K562 (cell line): ENCODE results near the gene POPDC2. TPM values are rescaled to one million over a fixed set of nuclear protein-coding genes. Genes with fewer than 3 reads are reported as not detected.

Experiments used
- ATAC-seq: fragments of 200-7000 bp; cut with Tn5 transposase; 3 replicates; pipeline ENCODE4 v1.9.1; 2020; ENCODE audit warnings: moderate library complexity
- BruUV-seq: library from RNA; stranded (reverse); fragments of 400-500 nt; replicated peaks from 2 replicates; lab custom pipeline; 2021; lab: Mats Ljungman, UMichigan
- CTCF ChIA-PET: fragments of 300-600 bp; formaldehyde crosslinking; extraction: SDS; loops from one replicate; lab custom pipeline; 2021; ENCODE audit warnings: low intra/inter-chr PET ratio; lab: Yijun Ruan, JAX
- POLR2A ChIA-PET: fragments of 300-600, 350-650 bp; sonication (Branson Sonifier 250); formaldehyde crosslinking; extraction: SDS; loops from one replicate; lab custom pipeline; 2021; ENCODE audit warnings: antibody characterized with exemption, inconsistent platforms; lab: Yijun Ruan, JAX
- DNase-seq, 4 experiments: peaks; one replicate each; pipeline versions ENCODE4 v3.0.0 to v3.0.0-alpha.2; 2011 to 2018; ENCODE audit warnings: low spot score in 3 of 4, mixed read lengths in 3 of 4; ENCODE audit errors: extremely low read depth in 1 of 4
- FAIRE-seq: peaks from 2 replicates; lab custom pipeline; 2011; peaks lifted over from hg19 to GRCh38; lab: Jason Lieb, UNC
- H2AFZ ChIP-seq: 2 replicates; pipeline ENCODE4 v1.6.0; 2011; ENCODE audit warnings: low read depth, low read length, control low read depth, inconsistent platforms
- H3K27ac ChIP-seq: fragments of 200-600 bp; 3 replicates; pipeline ENCODE4 v1.8.0; 2011; ENCODE audit warnings: low read depth, mild to moderate bottlenecking, control low read depth, inconsistent platforms, low read length, moderate library complexity, mixed read lengths; ENCODE audit errors: extremely low read depth
- H3K27me3 ChIP-seq, 2 experiments: fragments of 300-600 bp in 1 of 2; 2 replicates in 1 of 2; 3 replicates in 1 of 2; pipeline versions ENCODE4 v1.6.0 to v1.8.0; 2011; ENCODE audit warnings: inconsistent platforms in 2 of 2, low read length in 2 of 2, mild to moderate bottlenecking in 1 of 2, mixed read lengths in 1 of 2, moderate library complexity in 1 of 2; ENCODE audit not compliant: control insufficient read depth in 2 of 2, insufficient read depth in 2 of 2
- H3K36me3 ChIP-seq: fragments of 300-600 bp; 3 replicates; pipeline ENCODE4 v1.8.0; 2011; ENCODE audit warnings: mild to moderate bottlenecking, low read length, inconsistent platforms; ENCODE audit not compliant: control insufficient read depth, insufficient read depth
- H3K4me1 ChIP-seq, 2 experiments: fragments of 200-600 bp in 1 of 2; replicated peaks in 1 of 2; 2 replicates in 1 of 2; 3 replicates in 1 of 2; pipeline versions ENCODE4 v1.5.1 to v1.8.0; 2011; ENCODE audit warnings: inconsistent platforms in 2 of 2, low read length in 2 of 2, mild to moderate bottlenecking in 1 of 2, mixed read lengths in 1 of 2, moderate library complexity in 1 of 2; ENCODE audit not compliant: control insufficient read depth in 2 of 2, insufficient read depth in 2 of 2
- H3K4me2 ChIP-seq: 2 replicates; pipeline ENCODE4 v1.6.1; 2011; ENCODE audit warnings: low read length, control low read depth, inconsistent platforms, mixed read lengths; ENCODE audit not compliant: insufficient read depth
- H3K4me3 ChIP-seq: fragments of 200-600 bp; sonication (generic), shearing (Covaris generic); 2 replicates; pipeline ENCODE4 v1.5.1; 2016; ENCODE audit warnings: control low read depth, inconsistent platforms
- H3K79me2 ChIP-seq: fragments of 200-600 bp; 3 replicates; pipeline ENCODE4 v1.8.0; 2011; ENCODE audit warnings: low read length, inconsistent platforms; ENCODE audit not compliant: control insufficient read depth, insufficient read depth
- H3K9ac ChIP-seq, 2 experiments: 2 replicates each; pipeline versions ENCODE4 v1.6.0 to v1.6.1; 2011; ENCODE audit warnings: low read depth in 2 of 2, low read length in 2 of 2, control low read depth in 1 of 2, inconsistent platforms in 1 of 2, mild to moderate bottlenecking in 1 of 2, mixed read lengths in 1 of 2; ENCODE audit not compliant: insufficient read depth in 1 of 2
- H3K9me1 ChIP-seq: one replicate; pipeline ENCODE4 v1.6.0; 2011; ENCODE audit warnings: inconsistent platforms, mild to moderate bottlenecking, low read length, moderate library complexity; ENCODE audit not compliant: control insufficient read depth, insufficient read depth
- H3K9me3 ChIP-seq: replicated peaks from 2 replicates; pipeline ENCODE4 v1.5.1; 2011; ENCODE audit warnings: low read depth, low read length, inconsistent platforms; ENCODE audit not compliant: control insufficient read depth, insufficient read depth
- H4K20me1 ChIP-seq: replicated peaks from 2 replicates; pipeline ENCODE4 v1.6.1; 2011; ENCODE audit warnings: low read length, inconsistent platforms, mixed read lengths; ENCODE audit not compliant: control insufficient read depth, insufficient read depth
- CBFA2T2 ChIP-seq: fragments of 450-650 bp; conservative IDR thresholded peaks from 2 replicates; pipeline ENCODE4 v1.6.1; 2017; ENCODE audit warnings: mild to moderate bottlenecking
- CXXC5 ChIP-seq: fragments of 250-450 bp; sonication (Bioruptor Pico); IDR thresholded peaks from 2 replicates; pipeline ENCODE4 v1.8.0; 2022; ENCODE audit warnings: inconsistent platforms, mild to moderate bottlenecking, moderate library complexity
- DNMT1 ChIP-seq: fragments of 450-650 bp; IDR thresholded peaks from 2 replicates; pipeline ENCODE4 v1.6.1; 2016; ENCODE audit warnings: antibody characterized with exemption, mild to moderate bottlenecking
- ELF4 ChIP-seq: fragments of 450-650 bp; formaldehyde crosslinking; IDR thresholded peaks from 2 replicates; pipeline ENCODE4 v1.4.0; 2022; ENCODE audit warnings: missing genetic modification characterization
- GABPB1 ChIP-seq: sonication (generic); formaldehyde crosslinking; IDR thresholded peaks from 2 replicates; pipeline ENCODE4 v1.8.0; 2022; ENCODE audit warnings: mild to moderate bottlenecking, missing genetic modification reagents
- HDGF ChIP-seq: fragments of 450-650 bp; IDR thresholded peaks from 2 replicates; pipeline ENCODE4 v1.6.1; 2016
- IRF2 ChIP-seq: sonication (generic); formaldehyde crosslinking; IDR thresholded peaks from 2 replicates; pipeline ENCODE4 v1.8.1; 2022; ENCODE audit warnings: mild to moderate bottlenecking, missing genetic modification reagents
- POLR2A ChIP-seq: fragments of 450-650 bp; conservative IDR thresholded peaks from 2 replicates; pipeline ENCODE4 v1.6.1; 2016
- SNIP1 ChIP-seq: fragments of 450-650 bp; IDR thresholded peaks from 2 replicates; pipeline ENCODE4 v1.7.1; 2017; ENCODE audit warnings: low read depth, mild to moderate bottlenecking
- SP2 ChIP-seq: IDR thresholded peaks from 2 replicates; pipeline ENCODE4 v1.6.1; 2011; ENCODE audit warnings: mild to moderate bottlenecking, low read depth, low read length, moderate library complexity; ENCODE audit not compliant: poor library complexity, severe bottlenecking; ENCODE audit errors: extremely low read depth
- TAF1 ChIP-seq: IDR thresholded peaks from 2 replicates; pipeline ENCODE4 v1.6.1; 2011; ENCODE audit warnings: mild to moderate bottlenecking, low read length, moderate library complexity; ENCODE audit not compliant: insufficient read depth, control insufficient read depth, severe bottlenecking; ENCODE audit errors: extremely low read depth
- ZNF253 ChIP-seq: fragments of 250-450 bp; sonication (Bioruptor Pico); conservative IDR thresholded peaks from 2 replicates; pipeline ENCODE4 v1.6.1; 2021; ENCODE audit warnings: mild to moderate bottlenecking
- ZNF695 ChIP-seq: fragments of 450-650 bp; formaldehyde crosslinking; IDR thresholded peaks from 2 replicates; pipeline ENCODE4 v1.4.0; 2020; ENCODE audit warnings: mild to moderate bottlenecking, moderate library complexity
- WGBS: fragments of 100-300 bp; shearing (Covaris generic); methylation state at CpG from one replicate; pipeline ENCODE4 v1.1.6; 2016; ENCODE audit warnings: low coverage, mixed read lengths; ENCODE audit not compliant: insufficient coverage; ENCODE audit errors: missing lambda C conversion rate; 5-methylcytosine and 5-hydroxymethylcytosine counted together
- in situ Hi-C: fragments of 300-500 bp; cut with MboI; formaldehyde crosslinking; loops from 4 replicates; pipeline ENCODE4 v1.15.0; 2018; ENCODE audit warnings: inconsistent platforms, mixed read lengths
- intact Hi-C: fragments of 100-400 bp; cut with micrococcal nuclease; formaldehyde crosslinking; loops from 2 replicates; pipeline ENCODE4 v1.14.2; 2022
- polyA plus RNA-seq, 8 experiments: library from polyadenylated mRNA; depleted of rRNA in 4 of 8; stranded (reverse) in 5 of 8; unstranded in 3 of 8; fragments of >200 nt; fragmentation: Nextera tagmentation in 2 of 8; fragmentation: Illumina TruSeq in 1 of 8; extraction: Ambion mirVana in 2 of 8; extraction: Trizol in 1 of 8; gene quantifications; 2 replicates each; pipeline versions ENCODE4 v1.2.1 to v1.2.3, GENCODE V29; 2011 to 2014; ENCODE audit warnings: inconsistent platforms in 1 of 8, missing spikeins in 1 of 8
- total RNA-seq, 7 experiments: library from RNA; depleted of rRNA in 6 of 7; stranded (reverse); fragments of >200 nt in 6 of 7; fragmentation: Illumina TruSeq in 2 of 7; extraction: Trizol in 2 of 7; gene quantifications; 2 replicates each; pipeline versions ENCODE4 v1.2.1 to v1.2.3, GENCODE V29; 2011 to 2021; ENCODE audit warnings: low replicate concordance in 1 of 7
- TF ChIP-seq, protein P1 (sequence below), 2 experiments: IDR thresholded peaks; 2 replicates each; pipeline ENCODE4 v1.6.1; 2012; ENCODE audit warnings: improper control_type of control experiment in 2 of 2, low read depth in 2 of 2, low read length in 2 of 2, borderline replicate concordance in 1 of 2
- TF ChIP-seq, protein P2 (sequence below): fragments of 450-650 bp; IDR thresholded peaks from 2 replicates; pipeline ENCODE4 v1.6.1; 2017; ENCODE audit warnings: antibody characterized with exemption

Gene POPDC2
- total and polyA plus RNA-seq, 9 of the 15 experiments (the other 6 are each of a cell fraction or from before 2014, with no cell fraction given) = 0.08 to 0.32 (median 0.13) TPM; not detected in 4

DNA sequence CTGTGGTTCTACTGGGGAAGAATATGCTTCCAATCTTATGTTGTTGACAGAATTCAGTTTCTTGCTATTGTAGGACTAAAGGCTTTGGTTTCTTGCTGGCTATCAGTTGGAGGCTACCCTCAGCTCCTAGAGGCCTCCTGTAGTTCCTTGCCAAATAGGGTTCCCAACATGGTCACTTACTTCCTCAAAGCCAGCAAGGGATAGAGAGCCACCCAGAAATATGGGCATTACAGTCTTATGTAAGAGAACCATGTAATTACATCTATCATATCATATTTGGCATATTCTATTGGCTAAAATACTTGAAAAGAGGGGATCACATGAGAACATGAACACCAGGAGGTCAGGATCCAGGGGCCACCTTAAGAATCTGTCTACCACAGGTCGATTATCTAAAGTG, 23.0 kb upstream of the POPDC2 start:
- FAIRE-seq (no peak), DNase-seq (no peak), ATAC-seq (no peak)
- H3K4me2 ChIP-seq = no peak overlapping the region
- H3K9ac ChIP-seq = no peak overlapping the region
- intact Hi-C loops (loop anchor here (5.0 to 10.0 kb wide), 5 partner anchors 66 to 799 kb away; no protein-coding TSS in a partner anchor), in situ Hi-C loops (loop anchor here (25.0 kb wide), 2 partner anchors 546 to 796 kb away; partner anchors contain the start of gene TEX55)
- H3K27ac ChIP-seq = no peak overlapping the region
- no peaks in the 10 kb centered on the region for H3K9me3 ChIP-seq
- CTCF ChIA-PET = no interaction called here
- H2AFZ ChIP-seq = no peak overlapping the region
- POLR2A ChIA-PET = no interaction called here
- WGBS = 0% methylated on average over 1 of the region's 1 CpG
- H3K4me1 ChIP-seq = peaks cover 0 to 4% of the 10 kb centered on the region in 2 experiments; a peak in 1 of 5 replicates
- H3K36me3 ChIP-seq = no peaks in the 10 kb centered on the region
- no peaks in the 10 kb centered on the region for H3K79me2 ChIP-seq
- no peaks in the 10 kb centered on the region for H3K9me1 ChIP-seq
- no peak overlapping the region for H3K4me3 ChIP-seq
- no TSS peak for BruUV-seq
- no peaks in the 10 kb centered on the region for H4K20me1 ChIP-seq
- no peak for TF ChIP-seq DNMT1
- TF ChIP-seq CBFA2T2 = no peak
- TF ChIP-seq, protein P1, sequence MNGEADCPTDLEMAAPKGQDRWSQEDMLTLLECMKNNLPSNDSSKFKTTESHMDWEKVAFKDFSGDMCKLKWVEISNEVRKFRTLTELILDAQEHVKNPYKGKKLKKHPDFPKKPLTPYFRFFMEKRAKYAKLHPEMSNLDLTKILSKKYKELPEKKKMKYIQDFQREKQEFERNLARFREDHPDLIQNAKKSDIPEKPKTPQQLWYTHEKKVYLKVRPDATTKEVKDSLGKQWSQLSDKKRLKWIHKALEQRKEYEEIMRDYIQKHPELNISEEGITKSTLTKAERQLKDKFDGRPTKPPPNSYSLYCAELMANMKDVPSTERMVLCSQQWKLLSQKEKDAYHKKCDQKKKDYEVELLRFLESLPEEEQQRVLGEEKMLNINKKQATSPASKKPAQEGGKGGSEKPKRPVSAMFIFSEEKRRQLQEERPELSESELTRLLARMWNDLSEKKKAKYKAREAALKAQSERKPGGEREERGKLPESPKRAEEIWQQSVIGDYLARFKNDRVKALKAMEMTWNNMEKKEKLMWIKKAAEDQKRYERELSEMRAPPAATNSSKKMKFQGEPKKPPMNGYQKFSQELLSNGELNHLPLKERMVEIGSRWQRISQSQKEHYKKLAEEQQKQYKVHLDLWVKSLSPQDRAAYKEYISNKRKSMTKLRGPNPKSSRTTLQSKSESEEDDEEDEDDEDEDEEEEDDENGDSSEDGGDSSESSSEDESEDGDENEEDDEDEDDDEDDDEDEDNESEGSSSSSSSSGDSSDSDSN (IDR thresholded peaks at IDR 0.05; ENCODE audit: borderline replicate concordance in 1 of 2, low read depth in 2 of 2, low read length in 2 of 2) = no peak
- no peak for TF ChIP-seq ELF4 (CRISPR knock-in tag)
- TF ChIP-seq ZNF253 (CRISPR knock-in tag) = no peak
- TF ChIP-seq CXXC5 = no peak
- no peak for TF ChIP-seq IRF2 (CRISPR knock-in tag)
- TF ChIP-seq SP2 = no peak
- no peak for TF ChIP-seq ZNF695 (CRISPR knock-in tag)
- TF ChIP-seq HDGF = no peak
- TF ChIP-seq POLR2A = no peak
- TF ChIP-seq, protein P2, sequence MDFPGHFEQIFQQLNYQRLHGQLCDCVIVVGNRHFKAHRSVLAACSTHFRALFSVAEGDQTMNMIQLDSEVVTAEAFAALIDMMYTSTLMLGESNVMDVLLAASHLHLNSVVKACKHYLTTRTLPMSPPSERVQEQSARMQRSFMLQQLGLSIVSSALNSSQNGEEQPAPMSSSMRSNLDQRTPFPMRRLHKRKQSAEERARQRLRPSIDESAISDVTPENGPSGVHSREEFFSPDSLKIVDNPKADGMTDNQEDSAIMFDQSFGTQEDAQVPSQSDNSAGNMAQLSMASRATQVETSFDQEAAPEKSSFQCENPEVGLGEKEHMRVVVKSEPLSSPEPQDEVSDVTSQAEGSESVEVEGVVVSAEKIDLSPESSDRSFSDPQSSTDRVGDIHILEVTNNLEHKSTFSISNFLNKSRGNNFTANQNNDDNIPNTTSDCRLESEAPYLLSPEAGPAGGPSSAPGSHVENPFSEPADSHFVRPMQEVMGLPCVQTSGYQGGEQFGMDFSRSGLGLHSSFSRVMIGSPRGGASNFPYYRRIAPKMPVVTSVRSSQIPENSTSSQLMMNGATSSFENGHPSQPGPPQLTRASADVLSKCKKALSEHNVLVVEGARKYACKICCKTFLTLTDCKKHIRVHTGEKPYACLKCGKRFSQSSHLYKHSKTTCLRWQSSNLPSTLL = no peak
- no peak for TF ChIP-seq TAF1
- no peak for TF ChIP-seq SNIP1
- TF ChIP-seq GABPB1 (CRISPR knock-in tag) = no peak
- H3K27me3 ChIP-seq = no peaks in the 10 kb centered on the region
